ENCODE data around the gene MYBPC2.

Gene MYBPC2

GRCh38 chr19:50409347-50409746 lies 23.3 kb upstream of the MYBPC2 start:
- no peak for DNase-seq (ENCODE audit: low read depth in 1 of 2, low spot score in 1 of 2)

GRCh38 chr19:50410109-50410508 lies 22.6 kb upstream of the MYBPC2 start:
- no peak for DNase-seq (ENCODE audit: low read depth in 1 of 2, low spot score in 1 of 2)

- DNase-seq (ENCODE audit: low read depth in 1 of 2, low spot score in 1 of 2), result no peak
Observed at GRCh38 chr19:50412419-50412818, 20.3 kb upstream of the MYBPC2 start.

- DNase-seq (ENCODE audit: low read depth in 1 of 2, low spot score in 1 of 2), result no peak
Observed at GRCh38 chr19:50413096-50413495, 19.6 kb upstream of the MYBPC2 start.

- DNase-seq (ENCODE audit: low read depth in 1 of 2, low spot score in 1 of 2), result no peak
Observed at GRCh38 chr19:50413531-50413930, 19.2 kb upstream of the MYBPC2 start.

- peak; percentile 48 to 69 for DNase-seq (ENCODE audit: low read depth in 1 of 2, low spot score in 1 of 2)
Observed at GRCh38 chr19:50414864-50415660, 17.6 kb upstream of the MYBPC2 start.

GRCh38 chr19:50415661-50416033 lies 17.0 kb upstream of the MYBPC2 start:
- no peak for DNase-seq (ENCODE audit: low read depth in 1 of 2, low spot score in 1 of 2)

GRCh38 chr19:50416034-50416977 lies 16.4 kb upstream of the MYBPC2 start:
- no peak for DNase-seq (ENCODE audit: low read depth in 1 of 2, low spot score in 1 of 2)

GRCh38 chr19:50417111-50418081 lies 15.3 kb upstream of the MYBPC2 start:
- DNase-seq (ENCODE audit: low read depth in 1 of 2, low spot score in 1 of 2), result no peak

- DNase-seq (ENCODE audit: low read depth in 1 of 2, low spot score in 1 of 2), result no peak
Observed at GRCh38 chr19:50418176-50419021, 14.3 kb upstream of the MYBPC2 start, which contains the start of gene SPIB. Gene SPIB, plus strand, starts transcription at chr19:50418938. Its CDS starts 25 bp downstream, at chr19:50418963.

- no peak for DNase-seq (ENCODE audit: low read depth in 1 of 2, low spot score in 1 of 2)
Observed at GRCh38 chr19:50419022-50419579, 13.6 kb upstream of the MYBPC2 start.

GRCh38 chr19:50419580-50420035 lies 13.1 kb upstream of the MYBPC2 start:
- no peak for DNase-seq (ENCODE audit: low read depth in 1 of 2, low spot score in 1 of 2)

GRCh38 chr19:50420127-50420526 lies 12.6 kb upstream of the MYBPC2 start:
- DNase-seq (ENCODE audit: low read depth in 1 of 2, low spot score in 1 of 2), result no peak

- DNase-seq (ENCODE audit: low read depth in 1 of 2, low spot score in 1 of 2), result no peak
Observed at GRCh38 chr19:50420808-50421207, 11.9 kb upstream of the MYBPC2 start.

- no peak for DNase-seq (ENCODE audit: low read depth in 1 of 2, low spot score in 1 of 2)
Observed at GRCh38 chr19:50422397-50423278, 10.1 kb upstream of the MYBPC2 start.

- DNase-seq (ENCODE audit: low read depth in 1 of 2, low spot score in 1 of 2), result no peak
Observed at GRCh38 chr19:50423279-50424113, 9.2 kb upstream of the MYBPC2 start.

GRCh38 chr19:50425581-50425980 lies 7.1 kb upstream of the MYBPC2 start:
- DNase-seq (ENCODE audit: low read depth in 1 of 2, low spot score in 1 of 2), result no peak

Measured in stimulated activated CD4-positive, alpha-beta T cell treated with anti-CD3 and anti-CD28 coated beads, Interleukin-15, amount 100 ng/mL, for 1 hour (primary cell).